ENCODE results near the gene COBLL1.

COBLL1 gene

DNA sequence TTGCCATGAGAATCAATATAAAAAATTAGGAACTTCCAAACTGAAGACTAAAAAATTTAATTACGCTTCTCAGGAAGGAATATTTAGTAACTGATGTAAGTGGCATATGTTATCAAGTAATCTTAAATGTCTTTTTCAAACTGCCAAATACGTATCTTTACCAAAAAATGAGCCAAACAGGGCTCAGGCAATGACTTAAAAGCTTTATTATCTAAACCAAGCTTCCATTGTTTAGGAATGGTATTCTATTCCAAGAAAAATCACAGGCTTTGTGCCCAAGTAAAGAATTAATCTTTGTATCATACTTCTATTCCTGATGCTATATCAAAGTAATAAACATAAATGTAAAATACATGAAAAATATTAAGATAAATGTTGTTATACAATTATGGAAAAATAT is 148.7 kb downstream of the COBLL1 start:
- no peak overlapping the region for H2AFZ ChIP-seq (ENCODE audit: low read depth, low read length)
- no peaks in the 10 kb centered on the region for H3K79me2 ChIP-seq (ENCODE audit: low read length)
- H3K27me3 ChIP-seq (ENCODE audit: low read depth, low read length): no peaks in the 10 kb centered on the region
- H3K4me1 ChIP-seq (ENCODE audit: low read length): no peaks in the 10 kb centered on the region
- TF ChIP-seq EZH2phosphoT487 (IDR thresholded peaks at IDR 0.05; ENCODE audit: low read depth): no peak
- TF ChIP-seq, protein P1, sequence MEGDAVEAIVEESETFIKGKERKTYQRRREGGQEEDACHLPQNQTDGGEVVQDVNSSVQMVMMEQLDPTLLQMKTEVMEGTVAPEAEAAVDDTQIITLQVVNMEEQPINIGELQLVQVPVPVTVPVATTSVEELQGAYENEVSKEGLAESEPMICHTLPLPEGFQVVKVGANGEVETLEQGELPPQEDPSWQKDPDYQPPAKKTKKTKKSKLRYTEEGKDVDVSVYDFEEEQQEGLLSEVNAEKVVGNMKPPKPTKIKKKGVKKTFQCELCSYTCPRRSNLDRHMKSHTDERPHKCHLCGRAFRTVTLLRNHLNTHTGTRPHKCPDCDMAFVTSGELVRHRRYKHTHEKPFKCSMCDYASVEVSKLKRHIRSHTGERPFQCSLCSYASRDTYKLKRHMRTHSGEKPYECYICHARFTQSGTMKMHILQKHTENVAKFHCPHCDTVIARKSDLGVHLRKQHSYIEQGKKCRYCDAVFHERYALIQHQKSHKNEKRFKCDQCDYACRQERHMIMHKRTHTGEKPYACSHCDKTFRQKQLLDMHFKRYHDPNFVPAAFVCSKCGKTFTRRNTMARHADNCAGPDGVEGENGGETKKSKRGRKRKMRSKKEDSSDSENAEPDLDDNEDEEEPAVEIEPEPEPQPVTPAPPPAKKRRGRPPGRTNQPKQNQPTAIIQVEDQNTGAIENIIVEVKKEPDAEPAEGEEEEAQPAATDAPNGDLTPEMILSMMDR (IDR thresholded peaks at IDR 0.05; ENCODE audit: low read depth, low read length): no peak
- peaks cover 81% of the 10 kb centered on the region for H3K36me3 ChIP-seq (replicated peaks; ENCODE audit: low read depth, low read length)
- no peak overlapping the region for H3K9ac ChIP-seq (ENCODE audit: low read length)
- H3K4me3 ChIP-seq (ENCODE audit: low read length): no peak overlapping the region
- no peak overlapping the region for H3K4me2 ChIP-seq (ENCODE audit: low read length)
- no peaks in the 10 kb centered on the region for H3K9me3 ChIP-seq (ENCODE audit: insufficient read depth, low read length)
- peaks cover 8% of the 10 kb centered on the region; the same call in 1 of the 2 replicates for H4K20me1 ChIP-seq (ENCODE audit: insufficient read depth, low read length)
- no peak overlapping the region for H3K27ac ChIP-seq (ENCODE audit: low read length)

DNA sequence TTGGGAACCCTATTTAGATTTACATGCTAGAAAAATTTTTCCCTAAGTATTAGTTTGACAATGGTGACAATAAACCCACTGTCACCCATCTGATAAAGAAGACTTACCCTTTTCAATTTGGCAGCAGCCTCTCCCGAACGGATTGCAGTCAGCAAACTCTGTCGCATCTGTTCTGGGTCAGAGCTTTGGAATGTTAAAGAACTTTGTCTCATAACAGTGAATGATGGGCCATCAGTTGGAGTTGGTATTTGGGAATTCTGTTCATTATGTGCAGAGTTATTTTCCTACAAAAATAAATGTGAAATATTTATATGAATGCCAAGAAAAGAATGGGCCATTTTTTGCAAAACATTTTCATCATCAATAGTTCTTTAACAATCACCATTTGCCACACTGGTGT is 149.5 kb downstream of the COBLL1 start:
- Histone ChIP-seq H3K27me3 (ENCODE audit: low read depth, low read length) (no peaks in the 10 kb centered on the region), H4K20me1 (ENCODE audit: insufficient read depth, low read length) (peaks cover 8% of the 10 kb centered on the region; the same call in 1 of the 2 replicates), H3K27ac (ENCODE audit: low read length) (no peak overlapping the region), H3K9me3 (ENCODE audit: insufficient read depth, low read length) (no peaks in the 10 kb centered on the region), H3K4me3 (ENCODE audit: low read length) (no peak overlapping the region), H2AFZ (ENCODE audit: low read depth, low read length) (no peak overlapping the region), H3K4me2 (ENCODE audit: low read length) (no peak overlapping the region), H3K9ac (ENCODE audit: low read length) (no peak overlapping the region), H3K4me1 (ENCODE audit: low read length) (no peaks in the 10 kb centered on the region), H3K79me2 (ENCODE audit: low read length) (no peaks in the 10 kb centered on the region), H3K36me3 (replicated peaks; ENCODE audit: low read depth, low read length) (peaks cover 78% of the 10 kb centered on the region)
- no peak for TF ChIP-seq EZH2phosphoT487 (IDR thresholded peaks at IDR 0.05; ENCODE audit: low read depth)
- TF ChIP-seq, protein P1 (IDR thresholded peaks at IDR 0.05; ENCODE audit: low read depth, low read length): no peak

DNA sequence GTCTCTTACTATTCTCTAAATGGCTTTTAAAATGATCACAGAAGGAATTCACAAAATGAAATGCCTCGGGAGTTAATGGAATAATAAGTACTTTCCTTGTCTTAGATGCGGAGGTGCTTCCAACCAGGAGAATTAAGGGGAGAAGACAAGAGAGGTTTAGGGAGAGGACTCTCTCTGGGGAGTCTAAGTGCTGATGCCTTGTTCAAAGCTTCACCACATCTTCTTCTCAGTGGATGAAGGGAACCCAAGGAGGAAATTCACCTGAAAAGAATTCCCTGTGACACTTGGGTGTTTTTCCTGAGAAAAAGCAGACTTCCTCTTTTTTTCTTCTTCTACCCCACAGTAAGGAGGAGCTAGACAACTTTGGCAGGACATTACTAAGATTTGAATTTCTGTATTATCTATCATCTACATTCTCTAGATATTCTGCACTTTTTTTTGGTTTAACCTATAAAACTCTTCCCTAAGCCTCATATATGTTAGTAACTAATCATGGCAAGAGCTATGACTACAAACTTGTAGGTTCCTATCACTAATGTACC is 150.2 kb downstream of the COBLL1 start:
- H3K4me1 ChIP-seq (ENCODE audit: low read length): no peaks in the 10 kb centered on the region
- no peak overlapping the region for H3K4me3 ChIP-seq (ENCODE audit: low read length)
- H3K4me2 ChIP-seq (ENCODE audit: low read length): no peak overlapping the region
- H3K27ac ChIP-seq (ENCODE audit: low read length): no peak overlapping the region
- no peaks in the 10 kb centered on the region for H3K27me3 ChIP-seq (ENCODE audit: low read depth, low read length)
- no peak overlapping the region for H3K9ac ChIP-seq (ENCODE audit: low read length)
- H3K9me3 ChIP-seq (ENCODE audit: insufficient read depth, low read length): no peaks in the 10 kb centered on the region
- peaks cover 80% of the 10 kb centered on the region for H3K36me3 ChIP-seq (replicated peaks; ENCODE audit: low read depth, low read length)
- TF ChIP-seq EZH2phosphoT487 (IDR thresholded peaks at IDR 0.05; ENCODE audit: low read depth): no peak
- TF ChIP-seq, protein P1 (IDR thresholded peaks at IDR 0.05; ENCODE audit: low read depth, low read length): no peak
- H4K20me1 ChIP-seq (ENCODE audit: insufficient read depth, low read length): peaks cover 8% of the 10 kb centered on the region; the same call in 1 of the 2 replicates
- H2AFZ ChIP-seq (ENCODE audit: low read depth, low read length): no peak overlapping the region
- H3K79me2 ChIP-seq (ENCODE audit: low read length): no peaks in the 10 kb centered on the region

DNA sequence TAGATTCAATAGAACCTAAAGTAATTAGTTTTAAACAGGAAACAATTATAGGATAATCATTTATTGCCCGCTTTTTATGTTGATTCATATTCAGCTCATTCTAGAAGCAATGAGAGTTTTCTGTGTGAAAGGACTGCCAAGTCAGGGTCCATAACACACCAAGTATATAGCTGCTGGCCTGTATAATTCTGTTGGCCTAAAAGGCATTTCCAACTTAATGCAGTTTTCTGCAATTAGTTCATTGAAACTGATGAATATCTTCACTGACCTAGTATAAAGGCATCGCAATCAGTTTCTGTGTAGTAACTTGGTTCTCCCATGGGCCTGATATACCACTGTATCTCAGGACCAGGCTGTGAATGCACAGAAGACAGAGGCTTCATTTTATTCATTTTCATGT is 151.3 kb downstream of the COBLL1 start:
- TF ChIP-seq, protein P1 (IDR thresholded peaks at IDR 0.05; ENCODE audit: low read depth, low read length): no peak
- TF ChIP-seq EZH2phosphoT487 (IDR thresholded peaks at IDR 0.05; ENCODE audit: low read depth): no peak
- H3K27ac ChIP-seq (ENCODE audit: low read length): no peak overlapping the region

More for the DNA sequence above, 151.3 kb downstream of the COBLL1 start:
- H3K4me3 ChIP-seq (ENCODE audit: low read length): no peak overlapping the region
- H3K9ac ChIP-seq (ENCODE audit: low read length): no peak overlapping the region
- no peaks in the 10 kb centered on the region for H3K9me3 ChIP-seq (ENCODE audit: insufficient read depth, low read length)
- no peaks in the 10 kb centered on the region for H3K79me2 ChIP-seq (ENCODE audit: low read length)
- H3K27me3 ChIP-seq (ENCODE audit: low read depth, low read length): no peaks in the 10 kb centered on the region
- no peak overlapping the region for H3K4me2 ChIP-seq (ENCODE audit: low read length)
- peaks cover 70% of the 10 kb centered on the region for H3K36me3 ChIP-seq (replicated peaks; ENCODE audit: low read depth, low read length)
- no peaks in the 10 kb centered on the region for H3K4me1 ChIP-seq (ENCODE audit: low read length)
- H2AFZ ChIP-seq (ENCODE audit: low read depth, low read length): no peak overlapping the region
- peaks cover 8% of the 10 kb centered on the region; the same call in 1 of the 2 replicates for H4K20me1 ChIP-seq (ENCODE audit: insufficient read depth, low read length)
